CMK (cell line): ENCODE data around the gene PRDM16.
A peak's percentile ranks its signal among the peaks of the same experiment; 100 is the strongest.

Source experiments
- DNase-seq: peaks from one replicate; pipeline ENCODE4 v3.0.0-alpha.2; 2010; ENCODE audit warnings: low read depth

Gene PRDM16

GRCh38 chr1:3306583-3307291 is 237.7 kb downstream of the PRDM16 start:
- DNase-seq = no peak

DNA sequence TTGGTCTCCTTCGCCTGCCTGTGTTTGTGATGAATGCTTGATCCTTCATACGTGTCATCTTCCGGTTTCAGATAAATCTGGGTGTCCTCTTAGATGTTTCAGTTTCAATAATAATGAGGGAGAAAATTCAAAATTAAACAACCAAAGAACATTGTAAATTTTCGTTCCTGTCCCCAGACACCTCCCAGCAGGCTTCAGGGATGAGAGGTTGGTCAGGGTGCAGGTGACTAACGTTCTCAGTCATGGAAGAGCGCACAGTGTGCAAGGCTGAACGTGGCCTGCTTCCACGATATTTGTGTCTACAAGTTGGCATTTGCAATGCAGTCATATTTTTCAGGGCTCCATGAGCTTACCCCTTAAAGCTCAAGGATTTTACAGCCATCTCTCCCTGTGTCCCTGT is 238.4 kb downstream of the PRDM16 start:
- no peak for DNase-seq

DNA sequence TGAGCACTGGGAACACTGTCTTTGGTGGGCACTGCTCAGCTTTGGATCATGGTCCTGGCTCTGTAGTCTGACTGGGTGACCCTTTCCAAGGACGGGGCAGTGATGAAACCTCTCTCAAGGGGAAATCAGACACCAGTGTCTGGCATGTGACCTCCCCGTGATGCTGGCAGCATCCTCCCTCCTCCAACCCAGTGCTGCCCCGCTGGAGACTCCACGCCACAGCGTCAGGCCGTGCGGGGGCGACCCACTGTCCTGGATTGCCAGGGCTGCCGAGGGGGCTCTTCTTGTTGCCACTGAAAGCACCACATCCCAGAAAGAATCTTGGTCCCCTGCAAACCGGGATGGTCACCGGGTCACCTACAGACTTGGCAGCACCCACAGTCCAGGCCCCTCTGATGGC is 239.1 kb downstream of the PRDM16 start:
- no peak for DNase-seq

DNA sequence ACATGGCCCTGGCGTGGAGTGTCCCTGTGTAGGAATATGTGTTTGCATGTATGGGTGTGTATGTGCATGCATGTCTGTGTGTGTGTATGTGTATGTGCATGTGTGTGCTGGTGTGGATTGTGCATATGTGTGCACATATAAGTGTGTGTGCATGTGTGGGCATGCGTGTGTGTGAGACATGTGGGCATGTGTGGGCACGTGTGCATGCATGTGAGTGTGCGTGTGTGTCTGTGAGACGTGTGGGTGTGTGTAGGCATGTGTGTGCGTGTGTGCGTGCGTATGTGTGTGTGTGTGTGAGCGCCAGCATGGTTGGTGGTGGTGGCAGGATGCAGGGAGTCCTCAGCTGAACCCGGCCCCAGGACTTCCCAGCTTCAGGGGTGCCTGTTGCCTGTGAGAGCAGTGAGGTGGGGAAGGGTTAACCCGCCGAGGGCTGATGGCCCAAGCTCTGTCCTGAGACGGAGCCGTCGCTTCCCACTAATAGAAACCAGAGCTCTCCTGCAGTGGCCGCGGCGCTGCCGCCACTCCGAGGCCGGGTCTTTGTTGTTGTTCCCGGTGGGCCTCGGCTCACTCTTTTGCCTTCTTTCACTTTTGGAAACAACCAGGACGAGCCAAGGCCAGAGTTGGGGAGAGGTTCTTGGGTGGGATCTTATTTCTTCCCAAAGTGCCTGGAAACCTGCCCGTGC is 241.9 kb downstream of the PRDM16 start:
- DNase-seq = no peak

GRCh38 chr1:3311711-3312110 is 242.7 kb downstream of the PRDM16 start:
- DNase-seq = no peak

DNA sequence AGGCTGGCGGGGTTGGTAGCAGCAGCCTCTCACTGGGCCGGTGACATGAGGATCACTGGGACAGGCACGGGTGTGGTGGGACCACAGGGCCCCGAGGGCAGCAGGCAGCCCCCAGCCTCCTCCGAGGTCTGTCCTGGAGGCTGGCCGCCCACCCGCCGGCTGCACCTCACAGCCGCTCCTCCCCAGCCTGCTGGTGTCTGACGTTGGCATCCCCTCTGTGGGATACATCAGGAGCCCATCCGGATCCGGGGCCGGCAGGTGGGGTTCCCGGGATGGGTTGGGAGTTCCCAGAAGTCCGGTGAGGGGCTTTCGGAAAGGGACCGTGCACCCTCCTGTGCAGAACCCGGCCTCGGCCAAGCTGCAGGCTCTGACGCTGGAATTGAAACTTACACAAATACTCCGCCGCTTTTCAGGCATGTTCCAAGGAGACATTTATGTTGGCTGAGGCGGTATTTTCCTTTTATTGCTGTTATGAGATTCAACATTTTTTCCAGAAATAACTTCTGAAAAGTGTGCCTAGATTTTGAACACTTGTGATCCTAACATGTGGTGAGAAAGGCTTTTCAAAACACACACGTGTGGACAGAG is 243.4 kb downstream of the PRDM16 start:
- no peak for DNase-seq

DNA sequence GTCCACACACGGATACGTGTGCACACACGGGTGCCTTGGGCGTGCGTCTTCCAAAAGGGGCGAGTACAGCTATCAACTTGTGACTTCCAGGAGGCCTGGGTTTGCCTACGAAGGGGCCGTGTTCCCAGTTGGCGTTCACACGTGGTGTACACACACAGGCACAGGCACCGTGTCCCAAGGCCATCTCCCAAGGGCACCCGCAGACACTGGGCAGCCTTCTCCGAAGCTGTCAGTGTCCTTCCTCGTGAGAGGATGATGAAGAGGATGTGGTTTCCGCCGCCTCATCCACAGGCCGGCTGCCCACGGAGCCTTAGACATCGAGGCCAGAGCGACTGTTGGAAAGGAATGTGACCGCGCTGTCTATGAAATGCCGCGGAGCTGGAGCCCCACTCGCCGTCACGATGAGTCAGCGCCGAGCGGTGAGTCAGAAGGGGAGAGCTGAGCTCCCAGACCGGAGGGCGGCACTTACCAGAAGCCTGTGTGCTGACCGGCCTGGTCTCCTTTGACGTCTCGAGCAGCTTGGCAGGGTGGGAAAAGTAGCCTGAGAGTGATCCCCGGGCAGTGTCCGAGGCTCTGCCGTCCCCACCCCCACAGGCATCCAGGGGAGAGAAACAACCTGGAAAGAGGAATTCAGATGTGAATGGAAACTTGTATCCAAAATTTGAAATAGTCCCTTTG is 244.0 kb downstream of the PRDM16 start:
- peak; percentile 17 for DNase-seq

GRCh38 chr1:3313576-3313950 is 244.6 kb downstream of the PRDM16 start:
- DNase-seq = no peak

DNA sequence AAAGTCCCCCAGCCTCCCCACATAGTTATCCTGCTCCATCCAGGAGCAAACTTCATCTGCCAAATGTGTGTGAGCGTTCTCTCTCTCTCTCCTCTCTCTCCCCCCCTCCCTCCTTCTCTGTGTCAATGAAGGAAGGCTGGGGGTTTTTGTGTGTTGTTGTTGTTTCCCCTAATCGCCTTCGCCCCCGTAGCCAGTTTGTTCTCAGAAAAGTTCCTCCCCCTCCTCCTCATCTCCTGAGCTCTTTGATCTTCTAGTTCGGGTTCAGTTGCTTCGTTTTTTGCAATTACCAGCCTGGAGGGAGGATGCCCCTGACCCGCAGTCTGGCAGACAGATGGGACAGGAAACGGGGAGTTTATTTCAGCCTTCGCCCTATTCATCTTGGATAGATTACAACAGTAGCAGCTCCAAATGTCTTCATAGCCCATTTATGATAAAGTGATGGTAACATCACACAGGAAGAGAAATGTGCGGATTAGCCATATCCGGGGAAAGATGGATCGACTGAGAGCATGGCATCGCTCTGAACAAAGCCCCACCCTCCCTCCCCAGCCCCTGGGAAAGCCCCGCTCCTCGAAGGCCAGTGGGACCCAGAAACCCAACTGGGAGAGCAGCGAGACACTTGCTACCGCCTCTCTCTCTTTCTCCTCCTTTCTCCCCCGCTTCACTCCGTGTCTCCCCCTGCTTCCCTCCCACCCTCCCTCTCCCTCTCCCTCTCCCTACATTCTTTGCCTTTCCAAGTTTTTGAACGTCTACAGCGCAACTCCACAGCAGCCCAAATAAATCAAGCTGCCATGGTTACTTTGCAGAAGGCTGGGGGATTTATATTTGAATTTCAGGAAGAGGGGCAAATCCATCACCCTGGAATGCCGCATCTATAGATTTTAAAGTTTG is 245.7 kb downstream of the PRDM16 start:
- no peak for DNase-seq

DNA sequence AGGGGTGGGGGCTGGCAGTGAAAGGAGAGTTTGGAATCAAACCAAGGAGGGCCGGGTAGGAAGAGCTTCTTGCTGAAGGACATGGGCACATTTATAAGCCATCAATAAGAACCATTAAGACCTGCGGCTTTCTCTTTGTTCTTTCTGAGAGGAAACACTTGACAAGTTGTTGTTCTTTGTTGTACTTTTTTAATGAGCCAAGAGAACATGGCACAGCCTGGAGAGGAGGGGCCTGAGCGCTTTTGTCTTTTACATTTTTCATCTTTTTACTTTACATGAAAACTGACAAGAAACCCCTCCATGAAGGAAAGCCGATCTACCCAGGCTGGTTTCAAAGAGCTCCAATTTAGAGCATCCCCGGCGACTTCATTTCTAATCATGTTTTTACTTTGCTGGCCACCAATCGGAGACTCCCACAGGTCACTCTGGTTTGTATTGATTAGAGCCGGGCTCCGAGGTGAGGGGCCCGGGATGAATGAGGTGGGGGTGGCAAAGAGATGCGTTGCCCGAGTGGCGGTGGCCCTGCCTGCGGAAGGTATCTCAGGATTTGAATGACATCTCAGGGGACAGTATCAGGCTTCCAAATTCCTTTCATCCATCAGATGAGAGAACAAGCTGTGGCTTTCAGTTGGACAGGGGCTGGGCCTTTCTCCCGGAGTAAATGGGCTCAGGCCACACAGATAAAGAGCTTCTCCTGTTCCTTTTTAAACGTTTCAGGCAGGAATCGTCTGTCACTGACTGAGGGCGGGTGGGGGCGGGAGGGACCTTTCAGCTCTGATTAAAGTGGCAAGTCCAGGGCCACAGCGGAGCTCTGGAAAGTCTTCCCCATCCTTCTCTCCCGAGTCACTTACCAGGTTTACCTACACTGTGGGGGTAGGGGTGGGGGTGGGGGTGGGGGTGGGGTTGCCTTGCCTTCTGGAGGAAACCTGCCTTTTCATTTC is 246.7 kb downstream of the PRDM16 start:
- no peak for DNase-seq

GRCh38 chr1:3316340-3316943 is 247.4 kb downstream of the PRDM16 start:
- DNase-seq = no peak

- no peak for DNase-seq
Measured at GRCh38 chr1:3317456-3317855, 248.5 kb downstream of the PRDM16 start.

GRCh38 chr1:3318329-3318728 is 249.3 kb downstream of the PRDM16 start:
- no peak for DNase-seq

DNA sequence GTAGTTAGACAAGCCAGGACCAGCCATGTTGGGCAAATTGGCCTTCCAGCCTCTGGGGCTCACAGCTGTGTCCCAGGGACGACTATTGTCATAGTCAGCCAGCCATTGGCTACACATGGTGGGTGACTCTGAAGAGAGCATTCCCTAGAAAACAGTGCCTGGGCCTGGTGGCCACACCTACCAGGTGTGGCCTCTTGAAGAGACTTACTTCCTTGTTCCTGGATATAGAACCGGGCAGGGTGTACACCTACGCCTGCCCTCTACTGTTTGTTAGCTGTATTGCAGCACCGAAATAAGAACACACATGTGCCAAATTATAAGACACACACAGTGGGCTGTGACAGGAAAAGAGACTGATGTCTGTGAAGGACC is 250.9 kb downstream of the PRDM16 start:
- DNase-seq = peak; percentile 75

DNA sequence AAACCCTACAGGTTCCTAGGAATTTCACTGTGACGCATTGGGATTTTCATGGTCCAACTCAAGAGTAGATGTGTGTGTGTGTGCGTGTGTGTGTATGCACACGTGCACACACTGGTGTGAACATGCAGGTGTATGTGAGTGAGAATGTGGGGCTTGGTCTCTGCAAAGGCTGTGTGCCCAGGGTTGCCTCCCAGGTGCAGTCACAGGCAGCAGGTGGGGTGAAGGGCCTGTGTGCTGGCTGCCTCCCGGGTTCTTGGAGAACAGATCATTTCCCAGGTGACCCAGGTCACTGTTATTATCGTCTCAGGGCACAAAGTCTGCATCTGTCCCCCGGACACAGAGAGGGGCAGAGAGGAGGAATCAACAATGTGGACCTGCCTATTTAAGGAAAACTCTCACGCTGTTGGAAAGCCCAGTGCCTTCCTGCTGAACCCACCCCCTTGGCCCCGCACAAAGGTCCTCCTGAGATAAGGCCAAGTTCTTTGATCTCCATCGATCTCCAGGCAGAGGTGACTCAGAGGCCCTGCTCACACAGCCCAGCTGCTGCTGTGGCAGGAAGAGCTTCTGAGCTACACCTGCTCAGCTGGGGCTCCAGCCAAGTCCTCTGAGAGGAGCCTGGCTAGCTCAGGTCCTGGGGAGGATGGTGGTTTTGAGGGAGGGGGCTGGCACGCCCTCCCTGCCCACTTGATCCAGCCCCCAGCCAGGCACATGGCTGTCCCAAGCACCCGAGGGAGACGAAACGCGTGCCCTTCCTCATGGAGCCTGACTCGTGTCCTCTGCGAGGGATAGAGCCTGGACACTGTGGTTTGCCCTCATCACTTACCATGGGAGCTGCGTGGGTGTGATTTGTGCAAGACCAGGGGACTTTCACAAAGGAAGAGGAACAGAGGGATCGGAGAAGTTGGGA is 251.5 kb downstream of the PRDM16 start:
- no peak for DNase-seq

GRCh38 chr1:3321559-3322449 is 252.8 kb downstream of the PRDM16 start:
- no peak for DNase-seq

GRCh38 chr1:3322450-3323020 is 253.5 kb downstream of the PRDM16 start:
- no peak for DNase-seq
